Measurements from ENCODE around the gene AFAP1.

Gene AFAP1

GRCh38 chr4:7753931-7754465 is 185.7 kb downstream of the AFAP1 start:
- no peak for DNase-seq (ENCODE audit: low spot score)

DNA sequence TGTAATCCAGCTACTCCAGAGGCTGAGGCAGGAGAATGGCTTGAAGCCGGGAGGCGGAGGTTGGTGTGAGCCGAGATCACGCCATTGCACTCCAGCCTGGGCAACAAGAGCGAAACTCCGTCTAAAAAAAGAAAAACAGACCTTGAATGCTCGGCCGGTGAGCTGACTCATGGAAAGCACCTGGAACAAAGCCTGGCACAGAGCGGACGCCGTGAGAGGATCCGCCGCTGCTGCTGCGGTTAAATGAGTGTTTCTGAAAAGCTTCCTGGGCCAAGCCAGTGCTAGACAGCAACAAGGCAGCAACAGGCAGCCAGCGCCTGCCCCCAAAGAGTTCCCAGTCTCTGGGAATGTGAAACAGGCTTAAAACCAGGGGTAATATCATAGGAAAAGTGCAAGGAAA is 186.4 kb downstream of the AFAP1 start:
- no peak for DNase-seq (ENCODE audit: low spot score)

GRCh38 chr4:7752649-7753048 is 187.0 kb downstream of the AFAP1 start:
- DNase-seq (ENCODE audit: low spot score) = no peak

GRCh38 chr4:7750972-7751371 is 188.7 kb downstream of the AFAP1 start:
- DNase-seq (ENCODE audit: low spot score) = no peak

- no peak for DNase-seq (ENCODE audit: low spot score)
Measured at GRCh38 chr4:7750523-7750922, 189.1 kb downstream of the AFAP1 start.

DNA sequence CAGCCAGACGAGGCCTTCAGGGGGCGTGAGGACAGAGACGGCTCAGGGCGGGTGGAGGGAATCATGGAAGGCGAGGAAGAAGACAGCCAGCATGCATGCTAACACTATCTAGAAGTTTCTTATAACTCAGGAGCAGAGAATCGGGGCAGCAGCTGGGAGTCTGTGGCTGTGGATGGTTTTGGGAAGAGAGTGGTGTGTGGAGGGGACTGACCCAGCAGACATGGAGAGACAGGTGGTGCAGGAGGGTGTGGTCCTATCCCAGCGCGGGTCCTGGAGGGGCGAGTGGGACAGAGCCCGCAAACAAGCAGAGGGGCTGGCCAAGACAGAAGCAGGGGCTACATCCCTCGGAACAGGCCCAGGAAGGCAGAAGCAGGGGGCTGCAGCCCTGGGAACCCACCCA is 192.1 kb downstream of the AFAP1 start:
- no peak for DNase-seq (ENCODE audit: low spot score)

DNA sequence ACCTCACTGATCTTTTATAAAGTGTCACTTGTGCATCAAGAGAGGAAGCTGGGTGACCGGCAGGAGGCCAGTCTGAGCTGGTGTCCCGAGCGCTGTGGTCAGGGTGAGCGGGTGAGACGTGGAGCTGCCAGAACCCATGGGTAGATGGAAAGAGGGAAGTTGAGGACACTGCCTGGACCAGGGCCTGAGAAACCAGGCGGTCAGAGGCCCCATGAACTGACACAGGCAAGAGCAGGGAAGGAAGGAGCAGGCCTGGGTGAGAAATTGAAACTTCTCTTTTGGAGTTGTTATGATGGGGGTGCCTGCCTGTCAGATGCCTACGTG is 192.6 kb downstream of the AFAP1 start:
- no peak for DNase-seq (ENCODE audit: low spot score)

DNA sequence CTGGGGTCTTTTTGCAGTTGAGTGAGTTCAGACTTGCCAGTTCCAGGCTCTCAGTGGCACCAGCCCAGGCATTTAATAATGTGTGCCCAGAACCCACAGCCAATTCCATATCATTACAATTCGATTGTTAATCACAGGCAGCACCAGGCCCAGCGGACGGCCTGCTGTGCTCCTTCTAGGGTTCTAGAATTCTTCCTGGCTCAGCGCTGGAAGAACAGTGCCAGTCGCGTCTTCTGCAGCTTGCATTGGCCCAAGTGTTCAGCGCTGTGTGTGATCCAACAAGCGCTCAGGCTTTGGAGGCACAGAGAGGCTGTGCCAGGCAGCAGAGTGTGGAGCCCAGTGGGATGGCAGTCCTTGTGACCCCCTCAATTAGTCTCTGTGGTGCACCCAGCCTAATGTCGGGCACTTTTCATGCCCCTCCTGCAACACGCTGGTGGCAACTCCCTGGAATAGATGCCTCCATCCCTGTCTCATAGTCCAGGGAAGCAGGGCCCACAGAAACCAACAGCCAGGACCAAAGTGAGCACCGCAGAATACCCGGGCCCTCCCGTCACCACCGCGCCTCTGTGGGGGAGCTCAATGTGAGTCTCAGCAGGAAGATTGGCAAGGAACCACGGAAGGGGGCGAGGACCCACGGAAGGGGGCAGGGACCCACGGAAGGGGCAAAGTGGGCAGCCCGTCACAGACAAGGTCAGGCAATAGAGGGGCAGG is 193.2 kb downstream of the AFAP1 start:
- no peak for DNase-seq (ENCODE audit: low spot score)

DNA sequence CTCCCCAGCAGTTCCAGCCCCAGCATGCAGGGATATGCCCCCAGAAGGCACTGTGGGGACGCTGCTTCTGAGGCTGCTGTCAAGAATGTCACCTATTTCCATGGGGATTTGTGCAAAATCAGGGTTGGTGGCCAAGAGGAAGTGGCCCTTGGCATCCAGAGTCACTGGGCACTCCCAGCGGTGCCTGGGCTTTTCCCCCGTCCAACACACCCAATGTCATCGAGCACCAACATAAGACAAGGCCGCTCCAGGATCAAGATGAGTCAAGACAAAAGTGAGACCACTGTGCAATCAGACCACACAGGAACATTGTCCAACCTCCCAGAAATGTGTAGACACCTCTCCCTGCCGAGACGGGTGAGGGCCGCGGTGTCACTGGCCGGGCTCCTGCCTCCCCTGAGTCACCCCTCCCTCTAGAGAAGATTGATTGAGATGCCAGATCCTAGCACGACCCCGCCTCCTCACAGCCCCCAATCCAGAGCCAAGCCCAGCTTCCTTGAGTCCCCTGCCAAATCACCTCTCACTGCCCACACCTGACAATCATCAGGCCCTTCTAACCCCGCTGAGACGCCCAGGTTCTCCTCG is 194.3 kb downstream of the AFAP1 start:
- DNase-seq (ENCODE audit: low spot score) = no peak

DNA sequence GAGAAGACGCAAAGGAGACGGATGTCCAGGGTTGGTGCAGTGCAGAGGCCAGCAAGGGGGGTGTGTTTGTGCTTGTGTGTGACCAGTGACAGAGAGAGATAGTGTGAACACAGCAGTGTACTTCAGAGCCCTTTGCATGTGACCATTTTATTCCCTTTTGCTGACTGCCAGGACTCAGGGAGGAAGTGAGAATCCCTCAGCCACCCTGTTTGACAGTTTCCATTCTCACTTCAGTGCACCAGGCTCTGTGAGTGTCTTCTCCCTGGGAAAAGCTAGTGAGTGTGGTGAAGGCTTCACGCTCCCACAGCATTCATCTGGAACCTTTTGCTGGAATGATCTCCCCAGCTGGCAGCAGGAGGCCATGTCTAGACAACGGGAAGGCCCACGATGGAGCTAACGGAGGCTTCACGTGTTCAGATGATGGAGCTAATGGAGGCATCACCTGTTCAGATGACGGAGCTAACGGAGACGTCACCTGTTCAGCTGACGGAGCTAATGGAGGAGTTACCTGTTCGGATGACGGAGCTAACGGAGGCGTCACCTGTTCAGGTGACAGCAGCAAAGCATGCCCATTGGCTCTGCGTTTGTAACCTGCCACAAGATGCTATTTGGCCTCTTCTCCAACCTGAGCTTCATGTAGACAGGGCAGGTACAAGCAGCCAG is 195.4 kb downstream of the AFAP1 start:
- no peak for DNase-seq (ENCODE audit: low spot score)

- no peak for DNase-seq (ENCODE audit: low spot score)
Measured at GRCh38 chr4:7742807-7743280, 196.8 kb downstream of the AFAP1 start.

GRCh38 chr4:7741946-7742806 is 197.5 kb downstream of the AFAP1 start:
- DNase-seq (ENCODE audit: low spot score) = no peak

DNA sequence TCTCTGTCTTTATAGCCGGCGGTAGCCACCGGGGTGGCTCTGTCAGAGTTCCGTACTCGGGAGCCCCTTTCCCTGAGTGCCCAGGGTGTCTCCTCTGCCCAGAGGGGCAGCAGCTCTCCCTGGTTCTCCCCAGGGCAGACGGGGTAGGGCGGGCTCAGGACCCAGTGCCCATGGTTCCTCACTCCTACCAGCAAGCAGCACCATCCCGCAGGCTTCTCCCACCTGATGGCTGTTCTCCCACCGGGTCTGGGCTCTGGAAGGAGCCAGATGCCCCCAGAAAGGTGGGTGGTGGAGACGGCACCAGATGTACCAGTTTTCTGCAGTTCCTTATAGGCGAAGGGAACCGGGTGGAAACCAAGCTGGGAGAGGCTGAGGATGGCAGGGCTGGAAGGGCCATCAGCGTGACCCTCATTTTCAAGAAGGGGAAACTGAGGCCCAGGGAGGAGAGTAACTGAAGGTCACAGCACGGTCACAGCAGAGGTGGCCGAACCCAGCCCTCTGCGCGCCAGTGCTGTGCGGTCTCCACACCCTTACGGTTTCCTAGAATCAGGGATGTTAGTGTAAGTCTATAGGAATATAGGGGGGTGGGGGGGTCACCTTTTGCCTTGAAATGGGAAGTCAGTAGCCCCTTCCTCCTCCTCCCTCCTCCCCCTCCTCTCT is 198.7 kb downstream of the AFAP1 start:
- DNase-seq (ENCODE audit: low spot score) = no peak

GRCh38 chr4:7739918-7740865 is 199.5 kb downstream of the AFAP1 start:
- no peak for DNase-seq (ENCODE audit: low spot score)

GRCh38 chr4:7739077-7739917 is 200.4 kb downstream of the AFAP1 start:
- DNase-seq (ENCODE audit: low spot score) = no peak

- no peak for DNase-seq (ENCODE audit: low spot score)
Measured at GRCh38 chr4:7738458-7739076, 201.1 kb downstream of the AFAP1 start.

DNA sequence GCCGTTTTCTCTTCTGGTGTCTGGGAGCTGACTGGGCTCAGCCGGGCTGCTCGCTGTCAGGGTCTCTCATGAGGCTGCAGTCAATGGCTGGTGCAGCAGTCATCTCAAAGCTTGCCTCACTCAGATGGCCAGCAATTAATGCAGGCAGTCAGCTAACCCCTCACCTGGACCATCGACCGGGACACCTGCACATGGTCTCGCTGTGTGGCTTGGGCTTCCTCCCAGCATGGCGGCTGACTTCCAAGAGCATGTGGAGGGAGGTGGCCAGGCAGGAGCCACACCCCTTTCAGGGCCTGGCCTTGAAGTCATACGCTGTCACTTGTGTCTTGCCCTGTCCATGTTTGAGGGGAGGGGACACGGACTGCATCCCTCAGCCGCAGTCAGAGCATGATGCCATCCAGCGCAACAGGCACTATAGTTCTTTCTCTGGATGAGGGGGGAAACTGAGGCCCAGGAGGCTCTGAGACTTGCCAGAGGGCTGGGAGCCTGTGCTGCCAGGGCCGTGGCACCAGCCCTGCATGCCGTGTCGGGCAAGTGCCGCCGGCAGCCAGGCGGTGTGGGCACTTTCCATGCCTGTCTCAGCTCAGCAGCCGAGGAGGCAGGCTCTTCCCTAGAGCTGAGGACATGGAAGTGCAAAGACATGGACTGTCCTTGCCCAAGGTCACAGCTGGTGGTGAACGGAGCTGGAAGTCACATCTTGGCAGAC is 201.8 kb downstream of the AFAP1 start:
- DNase-seq (ENCODE audit: low spot score) = no peak

GRCh38 chr4:7737268-7737645 is 202.4 kb downstream of the AFAP1 start:
- DNase-seq (ENCODE audit: low spot score) = no peak
